K562 (cell line): ENCODE data around the gene KRR1.

Experiments used
- ATF1 ChIP-seq, 2 experiments: fragments of 450-650 bp in 1 of 2; IDR thresholded peaks; 2 replicates each; pipeline ENCODE4 v1.6.1; 2016; ENCODE audit warnings: missing compliant biosample characterization in 1 of 2, missing genetic modification characterization in 1 of 2
- CTCF ChIP-seq, 3 experiments: IDR thresholded peaks in 2 of 3; conservative IDR thresholded peaks in 1 of 3; 2 replicates each; pipeline ENCODE4 v1.5.1; 2011 to 2012; ENCODE audit warnings: low read length in 3 of 3, mild to moderate bottlenecking in 3 of 3, control low read depth in 2 of 3, improper control_type of control experiment in 1 of 3, inconsistent platforms in 1 of 3, low read depth in 1 of 3, mixed read lengths in 1 of 3, moderate library complexity in 1 of 3; ENCODE audit not compliant: insufficient read depth in 2 of 3
- NFRKB ChIP-seq: fragments of 450-650 bp; IDR thresholded peaks from 2 replicates; pipeline ENCODE4 v1.6.1; 2016; ENCODE audit warnings: low read depth
- POLR2A ChIP-seq: fragments of 450-650 bp; conservative IDR thresholded peaks from 2 replicates; pipeline ENCODE4 v1.6.1; 2016
- SMC3 ChIP-seq: conservative IDR thresholded peaks from 2 replicates; pipeline ENCODE4 v1.6.1; 2011; ENCODE audit warnings: low read depth, low read length, improper control_type of control experiment; ENCODE audit not compliant: insufficient read depth
- YY1 ChIP-seq, 3 experiments: IDR thresholded peaks; 2 replicates each; pipeline ENCODE4 v1.6.1; 2011; ENCODE audit warnings: low read length in 2 of 3, mild to moderate bottlenecking in 2 of 3, moderate library complexity in 2 of 3, borderline replicate concordance in 1 of 3, control low read depth in 1 of 3, low read depth in 1 of 3; ENCODE audit not compliant: insufficient read depth in 3 of 3, insufficient replicate concordance in 2 of 3, control insufficient read depth in 1 of 3, insufficient read length in 1 of 3; ENCODE audit errors: extremely low read depth in 1 of 3
- ZNF24 ChIP-seq: fragments of 450-650 bp; IDR thresholded peaks from 2 replicates; pipeline ENCODE4 v1.6.1; 2016
- ZNF274 ChIP-seq: IDR thresholded peaks from 2 replicates; pipeline ENCODE4 v1.6.1; 2011; ENCODE audit warnings: low read depth, mild to moderate bottlenecking, low read length, moderate library complexity, borderline replicate concordance
- TF ChIP-seq, protein P1 (sequence below): fragments of 150-350 bp; conservative IDR thresholded peaks from 2 replicates; pipeline ENCODE4 v1.6.1; 2014; ENCODE audit warnings: low read length

DNA sequence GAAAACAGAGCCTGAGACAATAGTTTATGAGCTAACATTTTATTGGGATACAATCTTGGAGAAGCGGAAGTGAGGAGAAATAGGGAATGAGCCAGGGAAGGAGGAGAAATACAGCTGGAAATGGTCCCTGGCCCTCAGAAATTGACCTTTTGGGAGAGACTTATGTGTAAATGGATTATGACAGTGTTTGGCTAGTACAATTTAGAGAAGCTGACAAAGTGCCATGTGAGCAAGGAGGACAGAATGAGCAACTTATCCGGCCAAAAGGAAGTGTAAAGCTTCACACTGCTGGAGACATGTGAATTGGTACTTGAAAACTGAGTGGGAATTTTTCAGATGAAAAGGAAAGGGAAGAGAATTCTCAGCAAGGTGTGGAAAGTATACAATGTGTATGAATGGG lies 28.0 kb downstream of the KRR1 start:
- TF ChIP-seq SMC3: no peak
- no peak for TF ChIP-seq NFRKB
- TF ChIP-seq CTCF (IDR thresholded peaks at IDR 0.05 in 2 of 3, conservative IDR thresholded peaks at IDR 0.05 in 1 of 3; ENCODE audit: insufficient read depth in 2 of 3, low read depth in 1 of 3, low read length in 3 of 3): no peak
- TF ChIP-seq ATF1 (CRISPR knock-in tag; IDR thresholded peaks at IDR 0.05): no peak
- no peak for TF ChIP-seq ATF1 (tag; IDR thresholded peaks at IDR 0.05)
- TF ChIP-seq, protein P1, sequence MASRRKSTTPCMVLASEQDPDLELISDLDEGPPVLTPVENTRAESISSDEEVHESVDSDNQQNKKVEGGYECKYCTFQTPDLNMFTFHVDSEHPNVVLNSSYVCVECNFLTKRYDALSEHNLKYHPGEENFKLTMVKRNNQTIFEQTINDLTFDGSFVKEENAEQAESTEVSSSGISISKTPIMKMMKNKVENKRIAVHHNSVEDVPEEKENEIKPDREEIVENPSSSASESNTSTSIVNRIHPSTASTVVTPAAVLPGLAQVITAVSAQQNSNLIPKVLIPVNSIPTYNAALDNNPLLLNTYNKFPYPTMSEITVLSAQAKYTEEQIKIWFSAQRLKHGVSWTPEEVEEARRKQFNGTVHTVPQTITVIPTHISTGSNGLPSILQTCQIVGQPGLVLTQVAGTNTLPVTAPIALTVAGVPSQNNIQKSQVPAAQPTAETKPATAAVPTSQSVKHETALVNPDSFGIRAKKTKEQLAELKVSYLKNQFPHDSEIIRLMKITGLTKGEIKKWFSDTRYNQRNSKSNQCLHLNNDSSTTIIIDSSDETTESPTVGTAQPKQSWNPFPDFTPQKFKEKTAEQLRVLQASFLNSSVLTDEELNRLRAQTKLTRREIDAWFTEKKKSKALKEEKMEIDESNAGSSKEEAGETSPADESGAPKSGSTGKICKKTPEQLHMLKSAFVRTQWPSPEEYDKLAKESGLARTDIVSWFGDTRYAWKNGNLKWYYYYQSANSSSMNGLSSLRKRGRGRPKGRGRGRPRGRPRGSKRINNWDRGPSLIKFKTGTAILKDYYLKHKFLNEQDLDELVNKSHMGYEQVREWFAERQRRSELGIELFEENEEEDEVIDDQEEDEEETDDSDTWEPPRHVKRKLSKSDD: no peak
- no peak for TF ChIP-seq YY1 (IDR thresholded peaks at IDR 0.05; ENCODE audit: borderline replicate concordance in 1 of 3, control insufficient read depth in 1 of 3, extremely low read depth in 1 of 3, insufficient read depth in 3 of 3, insufficient read length in 1 of 3, insufficient replicate concordance in 2 of 3, low read depth in 1 of 3, low read length in 2 of 3)
- TF ChIP-seq ZNF24: no peak
- TF ChIP-seq POLR2A: no peak
- no peak for TF ChIP-seq ZNF274
